BJ (cell line): ENCODE measurements around the gene PEAR1. TPM values are rescaled to one million over a fixed set of nuclear protein-coding genes. Genes with fewer than 3 reads are reported as not detected.

Experiments used
- CTCF ChIA-PET: fragments of 350-600 bp; formaldehyde crosslinking; extraction: SDS; loops from one replicate; lab custom pipeline; 2021; ENCODE audit warnings: antibody characterized with exemption, inconsistent platforms; lab: Yijun Ruan, JAX
- POLR2A ChIA-PET: fragments of 300-600 bp; sonication (Branson Sonifier 250); formaldehyde crosslinking; extraction: SDS; loops from one replicate; lab custom pipeline; 2021; ENCODE audit warnings: antibody characterized with exemption; lab: Charles Lee
- DNase-seq: peaks from one replicate; pipeline ENCODE4 v3.0.0-alpha.2; 2011; ENCODE audit warnings: low read depth
- H3K27me3 ChIP-seq: 2 replicates; pipeline ENCODE4 v1.6.0; 2011; ENCODE audit warnings: low read length; ENCODE audit not compliant: control insufficient read depth, insufficient read depth
- H3K36me3 ChIP-seq: 2 replicates; pipeline ENCODE4 v1.5.1; 2011; ENCODE audit warnings: low read length; ENCODE audit not compliant: control insufficient read depth, insufficient read depth
- H3K4me3 ChIP-seq: 2 replicates; pipeline ENCODE4 v1.5.1; 2011; ENCODE audit warnings: low read depth, mild to moderate bottlenecking, control low read depth, low read length
- CTCF ChIP-seq: IDR thresholded peaks from 2 replicates; pipeline ENCODE4 v1.5.1; 2011; ENCODE audit warnings: low read depth, mild to moderate bottlenecking, control low read depth, inconsistent platforms, low read length, moderate library complexity; ENCODE audit not compliant: insufficient read depth
- polyA plus RNA-seq: library from polyadenylated mRNA; depleted of rRNA; stranded (reverse); fragments of >200 nt; gene quantifications from 2 replicates; pipeline ENCODE4 v1.2.3, GENCODE V29; 2011

The PEAR1 gene
- polyA plus RNA-seq, 1 experiment, result 50.4 TPM

DNA sequence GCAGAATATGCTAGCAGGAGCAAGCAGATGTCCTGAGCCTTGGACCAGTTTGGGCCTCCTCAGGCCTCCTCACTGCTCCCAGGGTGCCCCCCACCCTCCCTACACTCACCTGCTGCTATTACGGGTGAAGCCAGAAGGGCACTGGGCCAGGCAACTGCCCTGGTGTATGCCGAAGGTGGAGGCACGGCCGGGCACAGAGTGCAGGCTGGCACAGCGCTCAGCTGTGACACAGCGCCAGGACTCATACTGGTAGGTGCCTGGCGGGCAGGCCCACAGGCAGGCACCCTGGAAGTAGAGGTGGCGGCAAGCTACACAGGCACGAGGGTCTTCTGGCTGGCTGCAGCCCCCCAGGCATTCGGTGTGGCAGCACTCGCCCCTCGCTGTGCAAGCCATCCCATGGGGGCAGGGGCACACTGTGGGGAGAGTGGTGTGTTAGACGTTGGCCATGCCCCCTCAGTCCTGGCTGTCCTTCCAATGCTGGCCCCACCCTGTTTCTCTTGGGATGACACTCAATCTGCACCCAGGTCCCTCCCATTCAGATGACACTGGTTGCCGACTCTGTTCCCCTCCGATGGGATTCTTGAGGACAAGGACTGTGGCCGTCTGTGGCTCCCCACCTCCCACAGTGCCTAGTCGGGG is 41.6 kb upstream of the PEAR1 start:
- CTCF ChIA-PET, result interaction anchor here (1.1 to 11.9 kb wide), 6 partner anchors 13 to 172 kb away, joined by 3 to 174 read pairs (median 6); no protein-coding TSS in a partner anchor
- no peak overlapping the region for H3K4me3 ChIP-seq
- no peak for TF ChIP-seq CTCF
- DNase-seq, result no peak
- POLR2A ChIA-PET, result no interaction called here
- H3K36me3 ChIP-seq, result no peaks in the 10 kb centered on the region
- peaks cover 42% of the 10 kb centered on the region for H3K27me3 ChIP-seq

GRCh38 chr1:156852418-156852874 is 41.1 kb upstream of the PEAR1 start:
- no peak for DNase-seq
- POLR2A ChIA-PET, result no interaction called here
- no peaks in the 10 kb centered on the region for H3K36me3 ChIP-seq
- no peak overlapping the region for H3K4me3 ChIP-seq
- TF ChIP-seq CTCF, result no peak
- CTCF ChIA-PET, result interaction anchor here (0.6 to 11.9 kb wide), 10 partner anchors 9 to 173 kb away, joined by 3 to 174 read pairs (median 4); partner anchors contain the start of gene NTRK1
- H3K27me3 ChIP-seq, result peaks cover 45% of the 10 kb centered on the region

DNA sequence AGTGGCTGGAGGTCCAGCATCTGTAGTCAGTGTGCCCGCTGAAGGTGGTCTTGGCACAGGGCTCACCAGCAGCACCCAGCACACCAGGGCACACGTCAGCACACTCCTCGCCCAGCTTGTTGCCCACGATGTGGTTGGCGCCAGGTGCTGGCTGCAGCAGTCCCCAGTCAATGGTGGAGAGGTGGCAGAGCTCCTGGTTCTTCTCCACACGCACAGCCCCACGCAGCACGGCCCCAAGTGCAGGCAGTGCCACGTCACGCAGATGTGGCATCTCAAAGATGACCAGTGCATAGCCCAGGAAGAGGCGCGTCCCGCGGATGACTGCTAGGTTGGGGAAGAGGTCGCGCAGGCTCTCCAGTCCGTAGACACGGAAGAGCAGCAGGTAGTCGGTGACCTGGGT is 39.8 kb upstream of the PEAR1 start:
- Histone ChIP-seq H3K27me3 (peaks cover 44% of the 10 kb centered on the region), H3K36me3 (no peaks in the 10 kb centered on the region), H3K4me3 (no peak overlapping the region)
- DNase-seq, result no peak
- TF ChIP-seq CTCF, result no peak
- POLR2A ChIA-PET, result no interaction called here
- CTCF ChIA-PET, result interaction anchor here (1.3 to 11.9 kb wide), 4 partner anchors 9 to 164 kb away, joined by 5 to 174 read pairs (median 6); no protein-coding TSS in a partner anchor

- peak; percentile 6; the same call in 1 of the 2 replicates for TF ChIP-seq CTCF
- peaks cover 41% of the 10 kb centered on the region for H3K27me3 ChIP-seq
- no peaks in the 10 kb centered on the region for H3K36me3 ChIP-seq
- H3K4me3 ChIP-seq, result no peak overlapping the region
- ChIA-PET CTCF (interaction anchor here (0.7 to 11.9 kb wide), 7 partner anchors 8 to 165 kb away, joined by 3 to 174 read pairs (median 3); no protein-coding TSS in a partner anchor), POLR2A (no interaction called here)
- DNase-seq, result no peak
Measured at GRCh38 chr1:156854634-156855033, 38.9 kb upstream of the PEAR1 start.

DNA sequence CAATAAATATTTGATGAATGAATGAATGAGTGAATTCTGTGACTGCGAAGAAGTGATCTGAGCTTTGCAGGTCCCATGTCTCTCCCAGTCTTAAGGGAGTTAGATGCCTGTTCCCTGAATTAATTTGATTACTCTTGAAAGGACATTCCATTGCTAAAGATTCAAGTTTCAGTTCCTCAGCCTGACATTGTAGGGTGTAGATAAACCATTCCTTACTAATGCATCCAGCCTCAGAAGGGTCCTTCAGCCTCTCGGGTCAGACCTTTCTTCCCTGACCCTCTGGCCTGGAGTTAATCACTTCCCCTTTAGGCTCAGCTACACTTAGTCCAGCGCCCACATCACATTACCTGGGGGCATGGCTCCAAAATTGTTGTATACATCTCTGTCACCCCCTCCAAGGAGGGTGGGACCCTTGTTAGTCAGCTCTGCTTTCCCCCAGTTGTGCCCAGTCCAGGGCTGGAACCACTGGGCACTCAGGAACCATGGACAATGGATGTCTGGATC is 37.2 kb upstream of the PEAR1 start:
- Histone ChIP-seq H3K27me3 (peaks cover 42% of the 10 kb centered on the region), H3K4me3 (no peak overlapping the region), H3K36me3 (no peaks in the 10 kb centered on the region)
- DNase-seq, result no peak
- no peak for TF ChIP-seq CTCF
- CTCF ChIA-PET, result interaction anchor here (1.1 to 13.5 kb wide), 7 partner anchors 9 to 167 kb away, joined by 4 to 290 read pairs (median 7); partner anchors contain the start of gene CRABP2
- POLR2A ChIA-PET, result no interaction called here
